ENCODE data around the gene MADD. TPM values are rescaled to one million over a fixed set of nuclear protein-coding genes. Genes with fewer than 3 reads are reported as not detected.

MADD gene
- total and polyA plus RNA-seq, 10 of the 15 experiments (the other 5 are each of a cell fraction or from before 2014, with no cell fraction given): 0.47 to 35.4 (median 17.6) TPM

GRCh38 chr11:47271328-47271727 is 1.4 kb downstream of the MADD start:
- BruUV-seq (replicated peaks): TSS peak; percentile 62
- intact Hi-C loops (cut with micrococcal nuclease; ENCODE audit: unreplicated experiment): loop anchor here (2.0 kb wide), 1 partner anchor 137 kb away; the partner anchor contains the start of gene SLC39A13
- 41% methylated on average over 4 of the region's 4 CpGs for WGBS (ENCODE audit: insufficient coverage, insufficient replicate concordance, low lambda C conversion rate, missing lambda C conversion rate)

More at GRCh38 chr11:47271328-47271727, 1.4 kb downstream of the MADD start:
- Histone ChIP-seq H3K9ac (ENCODE audit: control insufficient read depth, insufficient read depth, low read length) (peak overlapping the region; percentile 52), H4K20me1 (ENCODE audit: control insufficient read depth, insufficient read depth) (no peaks in the 10 kb centered on the region), H3K27me3 (replicated peaks in 1 of 2; ENCODE audit: control insufficient read depth in 2 of 2, insufficient read depth in 2 of 2, low read length in 1 of 2) (no peaks in the 10 kb centered on the region), H3K4me1 (ENCODE audit: control insufficient read depth, insufficient read depth, low read length) (peaks cover 13% of the 10 kb centered on the region), H3K36me3 (ENCODE audit: control insufficient read depth in 2 of 2, insufficient read depth in 2 of 2, low read length in 1 of 2) (peaks cover 7 to 8% of the 10 kb centered on the region in 2 experiments; a peak in 3 of 4 replicates), H3K4me3 (peak overlapping the region; percentile 99), H3K9me3 (replicated peaks; ENCODE audit: control insufficient read depth, insufficient read depth, low read length) (no peaks in the 10 kb centered on the region), H2AFZ (ENCODE audit: control insufficient read depth, low read depth, low read length) (no peak overlapping the region), H3K79me2 (ENCODE audit: control insufficient read depth, insufficient read depth, low read length) (peaks cover 35% of the 10 kb centered on the region), H3K4me2 (ENCODE audit: control insufficient read depth, insufficient read depth) (peak overlapping the region; percentile 98), H3K27ac (ENCODE audit: control insufficient read depth, insufficient read depth) (peak overlapping the region; percentile 17; the same call in 1 of the 2 replicates)
- ChIA-PET CTCF (interaction anchor here (0.7 to 3.9 kb wide), 22 partner anchors 9 to 583 kb away, joined by 3 to 38 read pairs (median 4); partner anchors contain the start of genes ACP2, ARFGAP2, DDB2 and NR1H3), SMC1A (ENCODE audit: uncharacterized antibody, unreplicated experiment) (interaction anchor here (0.6 to 1.7 kb wide), 11 partner anchors 12 to 269 kb away, joined by 3 to 8 read pairs (median 5); partner anchors contain the start of gene ARFGAP2), POLR2A (interaction anchor here (0.6 to 1.8 kb wide), 10 partner anchors 23 to 132 kb away, joined by 3 to 6 read pairs (median 4); partner anchors contain the start of genes ACP2 and DDB2), RAD21 (ENCODE audit: unreplicated experiment) (interaction anchor here (0.7 to 2.1 kb wide), 11 partner anchors 12 to 215 kb away, joined by 3 to 15 read pairs (median 4); partner anchors contain the start of genes ACP2 and DDB2)
- TF ChIP-seq BCLAF1 (IDR thresholded peaks at IDR 0.05): no peak
- no peak for TF ChIP-seq SREBF1 (IDR thresholded peaks at IDR 0.05; ENCODE audit: low read length)
- TF ChIP-seq RELB (IDR thresholded peaks at IDR 0.05; ENCODE audit: low read depth): no peak
- no peak for TF ChIP-seq SMAD1 (IDR thresholded peaks at IDR 0.05; ENCODE audit: low read depth, partially characterized antibody)
- no peak for TF ChIP-seq NKRF (conservative IDR thresholded peaks at IDR 0.05)
- TF ChIP-seq ZBTB11 (CRISPR knock-in tag; IDR thresholded peaks at IDR 0.05): no peak
- TF ChIP-seq HSF1 (IDR thresholded peaks at IDR 0.05; ENCODE audit: low read depth, low read length): no peak
- TF ChIP-seq CHD1 (IDR thresholded peaks at IDR 0.05; ENCODE audit: low read depth, low read length): no peak
- TF ChIP-seq NR2C1 (IDR thresholded peaks at IDR 0.05): no peak
- TF ChIP-seq HDGF (IDR thresholded peaks at IDR 0.05): no peak
- no peak for DNase-seq (ENCODE audit: low read depth, low spot score)
- in situ Hi-C loops (cut with MboI): no loop called here
- no peak for ATAC-seq
- no peak for FAIRE-seq

All from GM12878 (cell line).